NCI-H187 treated with DMSO at 0.1 percent for 48 hours (cell line): Measurements from ENCODE around the gene SLC7A10.

Source experiments
- DNase-seq: peaks from one replicate; lab custom pipeline; 2025; lab: John Stamatoyannopoulos, UW

The SLC7A10 gene

GRCh38 chr19:33254245-33254824 is 28.7 kb upstream of the SLC7A10 start:
- DNase-seq, result no peak

- DNase-seq, result no peak
Measured at GRCh38 chr19:33252971-33253370, 27.3 kb upstream of the SLC7A10 start.

GRCh38 chr19:33252418-33252962 is 26.8 kb upstream of the SLC7A10 start:
- DNase-seq, result no peak

- DNase-seq, result no peak
Measured at GRCh38 chr19:33251526-33252090, 26.0 kb upstream of the SLC7A10 start.

GRCh38 chr19:33251076-33251475 is 25.4 kb upstream of the SLC7A10 start:
- no peak for DNase-seq

GRCh38 chr19:33250500-33250899 is 24.9 kb upstream of the SLC7A10 start:
- DNase-seq, result no peak

GRCh38 chr19:33249740-33250366 is 24.2 kb upstream of the SLC7A10 start:
- no peak for DNase-seq

GRCh38 chr19:33248954-33249613 is 23.4 kb upstream of the SLC7A10 start:
- no peak for DNase-seq

- no peak for DNase-seq
Measured at GRCh38 chr19:33248553-33248953, 22.9 kb upstream of the SLC7A10 start.

- no peak for DNase-seq
Measured at GRCh38 chr19:33248104-33248503, 22.5 kb upstream of the SLC7A10 start.

GRCh38 chr19:33247441-33247819 is 21.8 kb upstream of the SLC7A10 start:
- no peak for DNase-seq

- DNase-seq, result no peak
Measured at GRCh38 chr19:33246709-33247440, 21.2 kb upstream of the SLC7A10 start.

GRCh38 chr19:33245948-33246708 is 20.5 kb upstream of the SLC7A10 start:
- DNase-seq, result no peak

GRCh38 chr19:33242911-33243310 is 17.3 kb upstream of the SLC7A10 start:
- DNase-seq, result no peak

- no peak for DNase-seq
Measured at GRCh38 chr19:33242131-33242530, 16.5 kb upstream of the SLC7A10 start.

GRCh38 chr19:33241530-33242101 is 16.0 kb upstream of the SLC7A10 start:
- DNase-seq, result no peak

GRCh38 chr19:33241091-33241529 is 15.5 kb upstream of the SLC7A10 start:
- DNase-seq, result no peak

GRCh38 chr19:33240181-33240771 is 14.6 kb upstream of the SLC7A10 start:
- no peak for DNase-seq

- DNase-seq, result no peak
Measured at GRCh38 chr19:33239223-33239975, 13.7 kb upstream of the SLC7A10 start.
